Caco-2 (cell line): ENCODE measurements around the gene DIABLO. TPM values are rescaled to one million over a fixed set of nuclear protein-coding genes. Genes with fewer than 3 reads are reported as not detected.

Experiments
- BruUV-seq: library from RNA; stranded (reverse); fragments of 400-500 nt; replicated peaks from 2 replicates; lab custom pipeline; 2021; lab: Mats Ljungman, UMichigan
- CTCF ChIA-PET: fragments of 300-600 bp; sonication (Branson Sonifier 250); formaldehyde crosslinking; loops from one replicate; lab custom pipeline; 2022; ENCODE audit warnings: antibody characterized with exemption; lab: Charles Lee
- POLR2A ChIA-PET: fragments of 300-600 bp; sonication (Branson Sonifier 250); formaldehyde crosslinking; loops from one replicate; lab custom pipeline; 2022; ENCODE audit warnings: antibody characterized with exemption; lab: Charles Lee
- DNase-seq, 2 experiments: peaks; one replicate each; pipeline versions ENCODE4 v3.0.0 to v3.0.0-alpha.2; 2020 to 2022
- H3K27me3 ChIP-seq: replicated peaks from 2 replicates; pipeline ENCODE4 v1.6.0; 2011; ENCODE audit warnings: low read length; ENCODE audit not compliant: control insufficient read depth, insufficient read depth
- H3K36me3 ChIP-seq: 2 replicates; pipeline ENCODE4 v1.5.1; 2011; ENCODE audit warnings: low read length; ENCODE audit not compliant: control insufficient read depth, insufficient read depth
- H3K4me1 ChIP-seq: fragments of 250-450 bp; sonication (Bioruptor Pico); 2 replicates; pipeline ENCODE4 v1.5.1; 2020; ENCODE audit warnings: mild to moderate bottlenecking
- H3K4me3 ChIP-seq: 2 replicates; pipeline ENCODE4 v1.5.1; 2011; ENCODE audit warnings: low read depth, mild to moderate bottlenecking, control low read depth, low read length
- H3K9me3 ChIP-seq: fragments of 250-450 bp; sonication (Bioruptor Pico); 2 replicates; pipeline ENCODE4 v1.5.1; 2020; ENCODE audit warnings: mild to moderate bottlenecking, moderate library complexity
- H3K27ac Mint-ChIP-seq: one replicate; pipeline ENCODE4 v1.8.0; 2022; ENCODE audit warnings: mixed read lengths; ENCODE audit not compliant: unreplicated experiment
- H3K27me3 Mint-ChIP-seq: one replicate; pipeline ENCODE4 v1.8.0; 2022; ENCODE audit warnings: mixed read lengths; ENCODE audit not compliant: insufficient read depth, unreplicated experiment
- H3K36me3 Mint-ChIP-seq: one replicate; pipeline ENCODE4 v1.8.0; 2022; ENCODE audit warnings: mild to moderate bottlenecking, mixed read lengths; ENCODE audit not compliant: insufficient read depth, unreplicated experiment
- H3K4me1 Mint-ChIP-seq: one replicate; pipeline ENCODE4 v1.8.0; 2022; ENCODE audit warnings: low read depth, mixed read lengths; ENCODE audit not compliant: unreplicated experiment
- H3K4me3 Mint-ChIP-seq: one replicate; pipeline ENCODE4 v1.8.0; 2022; ENCODE audit warnings: mild to moderate bottlenecking, moderate library complexity, mixed read lengths; ENCODE audit not compliant: unreplicated experiment
- H3K9me3 Mint-ChIP-seq: one replicate; pipeline ENCODE4 v1.8.0; 2022; ENCODE audit warnings: mixed read lengths; ENCODE audit not compliant: unreplicated experiment
- intact Hi-C: fragments of 100-400 bp; cut with micrococcal nuclease; formaldehyde crosslinking; loops from one replicate; pipeline ENCODE4 v1.10.0; 2022; ENCODE audit not compliant: unreplicated experiment
- total RNA-seq: library from RNA; stranded (reverse); gene quantifications from 2 replicates; pipeline ENCODE4 v1.2.3, GENCODE V29; 2022
- TF ChIP-seq, protein P1 (sequence below), 2 experiments: fragments of 200-600 bp in 1 of 2; IDR thresholded peaks; 1 replicate in 1 of 2; 2 replicates in 1 of 2; pipeline versions ENCODE4 v1.5.1 to v1.8.0; 2011 to 2022; ENCODE audit warnings: antibody characterized with exemption in 1 of 2, control low read depth in 1 of 2, inconsistent platforms in 1 of 2, low read depth in 1 of 2, low read length in 1 of 2, mild to moderate bottlenecking in 1 of 2, moderate library complexity in 1 of 2; ENCODE audit not compliant: insufficient read depth in 1 of 2, severe bottlenecking in 1 of 2, unreplicated experiment in 1 of 2

The DIABLO gene
- total RNA-seq, 1 experiment from 2014 or later = 86.6 TPM

DNA sequence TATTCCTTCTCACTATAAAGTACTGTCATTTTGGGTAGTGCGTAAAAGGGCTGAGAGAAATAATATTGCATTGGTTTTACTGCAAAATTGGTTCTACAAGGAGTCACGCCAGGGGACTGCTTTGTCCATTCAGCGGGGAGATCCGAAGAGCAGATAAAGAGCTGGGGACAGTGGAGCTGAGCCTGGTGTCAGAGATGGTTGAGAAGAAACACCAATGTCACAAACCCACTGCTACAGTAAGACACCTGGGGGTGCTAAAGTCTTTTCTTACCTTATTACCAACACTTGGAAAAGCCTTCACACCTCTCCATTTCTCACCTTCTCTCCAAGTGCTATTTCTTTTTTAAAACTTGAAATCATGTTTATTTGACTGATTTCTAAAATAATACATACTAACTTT is 66.0 kb downstream of the DIABLO start:
- Histone ChIP-seq H3K27me3 (no peaks in the 10 kb centered on the region), H3K4me1 (no peaks in the 10 kb centered on the region), H3K4me3 (no peak overlapping the region), H3K36me3 (no peaks in the 10 kb centered on the region), H3K9me3 (no peaks in the 10 kb centered on the region)
- H3K4me3 Mint-ChIP-seq = no peak overlapping the region
- no peaks in the 10 kb centered on the region for H3K9me3 Mint-ChIP-seq
- H3K36me3 Mint-ChIP-seq = no peaks in the 10 kb centered on the region
- H3K27ac Mint-ChIP-seq = no peak overlapping the region
- intact Hi-C loops = loop anchor here (1.0 kb wide), 1 partner anchor 31 kb away; no protein-coding TSS in a partner anchor
- POLR2A ChIA-PET = interaction anchor here (0.5 kb wide), 1 partner anchor 34 kb away, joined by 8 read pairs; no protein-coding TSS in a partner anchor
- CTCF ChIA-PET = interaction anchor here (0.6 to 1.0 kb wide), 3 partner anchors 31 to 81 kb away, joined by 3 to 8 read pairs (median 3); partner anchors contain the start of gene MLXIP
- no peaks in the 10 kb centered on the region for H3K4me1 Mint-ChIP-seq
- BruUV-seq = no TSS peak
- H3K27me3 Mint-ChIP-seq = no peaks in the 10 kb centered on the region
- TF ChIP-seq, protein P1, sequence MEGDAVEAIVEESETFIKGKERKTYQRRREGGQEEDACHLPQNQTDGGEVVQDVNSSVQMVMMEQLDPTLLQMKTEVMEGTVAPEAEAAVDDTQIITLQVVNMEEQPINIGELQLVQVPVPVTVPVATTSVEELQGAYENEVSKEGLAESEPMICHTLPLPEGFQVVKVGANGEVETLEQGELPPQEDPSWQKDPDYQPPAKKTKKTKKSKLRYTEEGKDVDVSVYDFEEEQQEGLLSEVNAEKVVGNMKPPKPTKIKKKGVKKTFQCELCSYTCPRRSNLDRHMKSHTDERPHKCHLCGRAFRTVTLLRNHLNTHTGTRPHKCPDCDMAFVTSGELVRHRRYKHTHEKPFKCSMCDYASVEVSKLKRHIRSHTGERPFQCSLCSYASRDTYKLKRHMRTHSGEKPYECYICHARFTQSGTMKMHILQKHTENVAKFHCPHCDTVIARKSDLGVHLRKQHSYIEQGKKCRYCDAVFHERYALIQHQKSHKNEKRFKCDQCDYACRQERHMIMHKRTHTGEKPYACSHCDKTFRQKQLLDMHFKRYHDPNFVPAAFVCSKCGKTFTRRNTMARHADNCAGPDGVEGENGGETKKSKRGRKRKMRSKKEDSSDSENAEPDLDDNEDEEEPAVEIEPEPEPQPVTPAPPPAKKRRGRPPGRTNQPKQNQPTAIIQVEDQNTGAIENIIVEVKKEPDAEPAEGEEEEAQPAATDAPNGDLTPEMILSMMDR (IDR thresholded peaks at IDR 0.05; ENCODE audit: insufficient read depth in 1 of 2, low read depth in 1 of 2, low read length in 1 of 2, severe bottlenecking in 1 of 2, unreplicated experiment in 1 of 2) = peak; percentile 25 to 31
- DNase-seq = peak in 1 of 2 experiments; percentile 25

DNA sequence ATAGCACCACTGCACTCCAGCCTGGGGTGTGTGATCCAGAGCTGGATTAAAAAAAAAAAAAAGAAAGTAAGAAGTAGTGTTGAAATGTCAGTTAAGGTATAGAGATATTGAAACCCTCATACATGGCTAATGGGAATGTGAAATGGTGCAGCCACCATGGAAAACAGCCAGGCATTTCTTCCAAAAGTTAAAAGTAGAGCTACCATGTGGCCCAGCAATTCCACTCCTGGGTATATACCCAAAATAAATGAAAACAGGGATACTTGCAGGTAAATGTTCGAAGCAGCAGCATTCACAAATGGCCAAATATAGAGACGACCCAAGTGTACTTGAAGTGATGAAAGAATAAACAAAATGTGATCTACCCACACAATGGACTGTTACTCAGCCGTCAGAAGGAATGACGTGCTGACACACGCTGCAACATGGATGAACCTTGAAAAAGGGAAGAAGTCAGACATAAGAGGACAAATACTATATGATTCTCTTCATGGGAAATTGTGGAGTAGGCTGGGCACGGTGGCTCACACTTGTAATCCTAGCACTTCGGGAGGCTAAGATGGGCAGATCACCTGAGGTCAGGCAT is 67.1 kb downstream of the DIABLO start:
- Mint-ChIP-seq H3K27ac (no peak overlapping the region), H3K9me3 (no peaks in the 10 kb centered on the region), H3K27me3 (no peaks in the 10 kb centered on the region), H3K4me1 (no peaks in the 10 kb centered on the region), H3K4me3 (no peak overlapping the region), H3K36me3 (no peaks in the 10 kb centered on the region)
- TF ChIP-seq, protein P1 (IDR thresholded peaks at IDR 0.05; ENCODE audit: insufficient read depth in 1 of 2, low read depth in 1 of 2, low read length in 1 of 2, severe bottlenecking in 1 of 2, unreplicated experiment in 1 of 2) = no peak
- Histone ChIP-seq H3K27me3 (no peaks in the 10 kb centered on the region), H3K36me3 (no peaks in the 10 kb centered on the region), H3K4me1 (no peaks in the 10 kb centered on the region), H3K4me3 (no peak overlapping the region), H3K9me3 (no peaks in the 10 kb centered on the region)
- no TSS peak for BruUV-seq
- POLR2A ChIA-PET = interaction anchor here (0.6 kb wide), 1 partner anchor 661 kb away, joined by 3 read pairs; no protein-coding TSS in a partner anchor
- no peak for DNase-seq
- CTCF ChIA-PET = interaction anchor here (0.5 to 1.6 kb wide), 4 partner anchors 15 to 47 kb away, joined by 3 to 6 read pairs (median 3); no protein-coding TSS in a partner anchor
- intact Hi-C loops = no loop called here

Other genes with a start within 250 kb of the DIABLO start
- gene BCL7A, start 204.2 kb downstream of the DIABLO start, total RNA-seq = 13.0 and 15.5 TPM in 2 replicates
- 51.3 and 54.5 TPM in 2 replicates for gene MLXIP, start 147.3 kb downstream of the DIABLO start, total RNA-seq
- gene IL31, start 51.8 kb downstream of the DIABLO start, total RNA-seq = not detected in 2 replicates
- gene LRRC43, start 42.9 kb downstream of the DIABLO start, total RNA-seq = 0.34 TPM in 1 of 2 replicates, not detected in the other
- gene B3GNT4, start 22.3 kb downstream of the DIABLO start, total RNA-seq = 2.2 and 3.8 TPM in 2 replicates
- 34.9 and 36.5 TPM in 2 replicates for gene VPS33A, start 40.4 kb upstream of the DIABLO start, total RNA-seq
- gene CLIP1, start 196.6 kb upstream of the DIABLO start, total RNA-seq = 80.9 and 85.0 TPM in 2 replicates